WERI-Rb-1 (cell line): ENCODE measurements around the gene MCM3AP.

Source experiments
- DNase-seq: peaks from one replicate; pipeline ENCODE4 v3.0.0-alpha.2; 2020
- H3K27ac ChIP-seq: fragments of 250-450 bp; sonication (Bioruptor Pico); 2 replicates; pipeline ENCODE4 v1.5.1; 2020; ENCODE audit warnings: mild to moderate bottlenecking, moderate library complexity
- H3K27me3 ChIP-seq: fragments of 250-450 bp; sonication (Bioruptor Pico); 2 replicates; pipeline ENCODE4 v1.5.1; 2021; ENCODE audit warnings: mild to moderate bottlenecking, low read depth, moderate library complexity; ENCODE audit not compliant: insufficient read depth, severe bottlenecking
- H3K36me3 ChIP-seq: fragments of 250-450 bp; sonication (Bioruptor Pico); 2 replicates; pipeline ENCODE4 v1.5.1; 2020; ENCODE audit warnings: mild to moderate bottlenecking, moderate library complexity
- H3K4me3 ChIP-seq: 2 replicates; pipeline ENCODE4 v1.5.1; 2011; ENCODE audit warnings: low read depth, mild to moderate bottlenecking, control low read depth, low read length
- H3K9me3 ChIP-seq: fragments of 250-450 bp; sonication (Bioruptor Pico); 2 replicates; pipeline ENCODE4 v1.5.1; 2021; ENCODE audit warnings: mild to moderate bottlenecking, moderate library complexity; ENCODE audit not compliant: severe bottlenecking
- TF ChIP-seq, protein P1 (sequence below): IDR thresholded peaks from 2 replicates; pipeline ENCODE4 v1.5.1; 2011; ENCODE audit warnings: low read depth, mild to moderate bottlenecking, control low read depth, inconsistent platforms, low read length

MCM3AP gene

DNA sequence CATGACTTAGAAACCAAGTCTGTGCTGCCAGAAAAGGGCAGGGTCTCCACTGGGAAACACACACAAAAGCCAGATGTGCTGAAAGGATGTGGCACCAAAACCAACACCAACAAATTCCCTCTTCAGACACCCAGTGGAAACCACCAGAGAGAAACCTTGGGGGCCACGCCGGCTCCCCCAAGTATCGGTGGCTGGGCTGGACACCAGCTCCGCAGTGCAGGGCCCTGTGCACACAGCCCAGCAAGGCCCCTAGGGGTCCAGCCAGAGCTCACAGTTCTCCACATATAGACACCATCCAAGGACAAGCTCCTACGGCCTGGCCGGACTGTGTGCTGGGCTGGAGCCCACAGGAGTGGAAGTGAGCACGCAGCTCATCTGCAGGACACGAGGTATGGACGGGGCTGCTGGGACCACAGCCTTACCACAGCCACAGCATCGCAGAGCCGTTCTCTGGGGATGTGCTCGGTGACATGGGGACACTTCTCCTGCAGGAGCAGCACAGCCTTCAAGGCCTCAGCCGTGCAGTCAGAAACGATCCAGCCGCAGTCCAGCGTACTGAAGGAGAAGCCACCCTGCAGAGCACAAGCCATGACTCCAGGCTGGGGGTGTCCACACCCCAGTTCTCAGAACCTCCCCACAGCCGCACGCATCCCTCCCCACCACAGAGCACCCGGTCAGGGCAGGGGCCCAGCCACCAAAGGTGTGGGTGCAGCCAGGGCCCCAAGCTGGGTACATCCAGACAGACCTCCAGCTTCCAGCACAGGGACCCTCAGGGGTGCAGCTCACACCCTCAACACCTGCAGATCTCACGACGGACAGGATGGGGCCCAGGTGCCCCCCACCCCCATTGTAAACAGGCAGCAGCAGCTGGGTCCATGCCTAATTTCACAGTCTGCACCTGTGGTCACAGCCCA lies 78.1 kb downstream of the MCM3AP start:
- Histone ChIP-seq H3K9me3 (no peaks in the 10 kb centered on the region), H3K27me3 (no peaks in the 10 kb centered on the region), H3K27ac (no peak overlapping the region), H3K36me3 (peaks cover 69% of the 10 kb centered on the region), H3K4me3 (no peak overlapping the region)
- TF ChIP-seq, protein P1, sequence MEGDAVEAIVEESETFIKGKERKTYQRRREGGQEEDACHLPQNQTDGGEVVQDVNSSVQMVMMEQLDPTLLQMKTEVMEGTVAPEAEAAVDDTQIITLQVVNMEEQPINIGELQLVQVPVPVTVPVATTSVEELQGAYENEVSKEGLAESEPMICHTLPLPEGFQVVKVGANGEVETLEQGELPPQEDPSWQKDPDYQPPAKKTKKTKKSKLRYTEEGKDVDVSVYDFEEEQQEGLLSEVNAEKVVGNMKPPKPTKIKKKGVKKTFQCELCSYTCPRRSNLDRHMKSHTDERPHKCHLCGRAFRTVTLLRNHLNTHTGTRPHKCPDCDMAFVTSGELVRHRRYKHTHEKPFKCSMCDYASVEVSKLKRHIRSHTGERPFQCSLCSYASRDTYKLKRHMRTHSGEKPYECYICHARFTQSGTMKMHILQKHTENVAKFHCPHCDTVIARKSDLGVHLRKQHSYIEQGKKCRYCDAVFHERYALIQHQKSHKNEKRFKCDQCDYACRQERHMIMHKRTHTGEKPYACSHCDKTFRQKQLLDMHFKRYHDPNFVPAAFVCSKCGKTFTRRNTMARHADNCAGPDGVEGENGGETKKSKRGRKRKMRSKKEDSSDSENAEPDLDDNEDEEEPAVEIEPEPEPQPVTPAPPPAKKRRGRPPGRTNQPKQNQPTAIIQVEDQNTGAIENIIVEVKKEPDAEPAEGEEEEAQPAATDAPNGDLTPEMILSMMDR, result no peak
- peak; percentile 4 for DNase-seq

DNA sequence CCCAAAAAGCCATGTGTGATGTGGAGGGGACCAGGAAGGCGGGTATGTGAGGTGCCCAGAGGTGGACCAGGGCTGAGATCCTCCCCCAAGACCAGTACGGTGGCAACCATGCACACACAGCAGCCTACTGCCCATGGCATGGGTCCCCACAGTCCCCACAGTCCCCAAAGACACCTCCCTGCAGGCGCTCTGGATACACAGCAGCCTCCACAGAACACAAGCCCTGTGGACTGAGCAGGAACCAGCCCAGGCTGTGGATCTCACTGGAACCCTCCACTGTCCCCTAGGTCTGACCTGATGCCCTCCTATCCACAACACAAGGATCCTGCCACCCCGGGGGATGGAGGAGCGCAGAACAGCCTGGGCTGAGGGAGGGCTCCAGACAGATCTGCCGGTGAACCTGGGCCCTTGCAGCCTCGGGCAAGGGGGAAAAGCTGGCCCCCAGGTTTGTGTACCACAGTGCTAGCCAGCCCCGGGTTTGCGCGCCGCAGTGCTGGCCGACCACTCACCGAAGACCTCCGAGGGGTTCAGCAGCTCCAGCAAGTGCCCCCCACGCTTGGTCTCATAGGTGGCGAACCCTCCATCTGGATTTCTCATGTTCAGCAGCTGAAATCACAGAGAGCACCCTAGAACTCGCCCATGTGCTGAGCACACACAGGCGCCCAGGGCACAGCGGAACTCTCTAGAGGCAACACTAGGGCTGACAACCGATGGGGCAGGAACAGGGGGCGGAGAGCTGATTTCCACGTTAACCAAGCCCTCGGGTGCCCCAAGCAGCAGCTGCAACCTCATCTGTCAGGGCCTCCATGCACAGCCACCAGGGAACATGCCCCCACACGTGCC lies 79.0 kb downstream of the MCM3AP start:
- DNase-seq, result no peak
- H3K27me3 ChIP-seq, result no peaks in the 10 kb centered on the region
- TF ChIP-seq, protein P1, result no peak
- peaks cover 66% of the 10 kb centered on the region for H3K36me3 ChIP-seq
- H3K9me3 ChIP-seq, result no peaks in the 10 kb centered on the region
- no peak overlapping the region for H3K27ac ChIP-seq
- no peak overlapping the region for H3K4me3 ChIP-seq

DNA sequence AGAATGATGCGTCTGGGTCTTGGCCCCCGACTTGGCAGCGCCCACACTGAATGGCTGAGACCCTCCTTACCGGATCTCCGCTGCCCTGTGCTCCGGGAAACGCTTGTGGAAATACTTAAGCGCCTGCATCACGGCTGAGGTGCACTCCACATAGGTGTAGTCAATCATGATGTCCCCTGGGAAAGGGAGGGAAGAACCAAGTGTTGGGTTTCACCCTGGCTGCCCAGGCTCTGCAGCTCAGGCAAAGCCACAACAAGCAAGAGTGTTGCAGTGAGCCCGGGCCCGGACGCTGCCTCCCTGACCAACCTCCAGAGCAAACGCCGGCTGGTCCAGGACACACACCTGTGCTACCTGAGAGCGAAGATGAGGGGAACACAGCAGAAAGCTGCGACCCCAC lies 79.6 kb downstream of the MCM3AP start:
- TF ChIP-seq, protein P1, result no peak
- no peak overlapping the region for H3K4me3 ChIP-seq
- no peaks in the 10 kb centered on the region for H3K9me3 ChIP-seq
- no peaks in the 10 kb centered on the region for H3K27me3 ChIP-seq
- no peak overlapping the region for H3K27ac ChIP-seq
- peaks cover 66% of the 10 kb centered on the region for H3K36me3 ChIP-seq
- DNase-seq, result no peak

DNA sequence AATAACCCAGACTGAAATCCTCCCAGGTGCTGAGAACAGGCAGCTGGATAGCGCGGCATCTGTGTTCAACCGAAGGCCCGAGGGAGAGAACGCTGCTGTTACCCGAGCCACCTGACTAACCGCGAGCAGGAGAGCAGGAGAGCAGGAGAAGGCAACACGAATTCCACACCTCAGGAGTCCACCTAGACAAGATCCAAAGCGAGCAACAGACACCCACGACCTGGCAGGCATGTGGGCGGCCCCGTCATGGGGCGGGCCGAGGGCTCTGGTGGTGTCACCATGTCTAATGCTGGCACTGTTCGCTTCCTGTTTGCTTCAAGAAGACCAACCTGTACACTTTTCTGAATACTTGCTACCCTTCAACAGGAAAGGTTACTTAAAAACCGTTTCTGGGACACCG lies 80.2 kb downstream of the MCM3AP start:
- Histone ChIP-seq H3K36me3 (peaks cover 69% of the 10 kb centered on the region), H3K27ac (no peak overlapping the region), H3K27me3 (no peaks in the 10 kb centered on the region), H3K9me3 (no peaks in the 10 kb centered on the region), H3K4me3 (no peak overlapping the region)
- no peak for DNase-seq
- TF ChIP-seq, protein P1, result no peak

DNA sequence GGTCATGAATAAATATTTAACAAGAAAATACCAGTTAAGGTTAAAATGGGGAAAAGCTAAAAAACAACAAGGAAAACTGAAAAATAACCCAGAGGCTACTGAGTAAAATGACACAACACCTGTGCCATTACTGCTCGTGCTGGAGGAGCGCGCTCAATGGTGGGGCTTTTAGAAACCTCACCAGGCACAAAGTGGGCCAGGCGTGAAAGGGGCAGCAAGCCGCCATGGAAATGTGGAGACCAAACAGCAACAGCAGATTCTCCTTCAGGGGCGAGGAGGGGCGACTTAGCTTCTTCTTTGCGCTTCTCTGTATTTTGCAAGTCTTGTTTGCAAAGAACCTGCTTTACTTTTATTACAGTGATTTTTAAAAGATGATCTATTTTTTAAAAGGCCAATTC lies 82.2 kb downstream of the MCM3AP start:
- no peak overlapping the region for H3K4me3 ChIP-seq
- TF ChIP-seq, protein P1, result no peak
- peaks cover 67% of the 10 kb centered on the region for H3K36me3 ChIP-seq
- no peak for DNase-seq
- no peaks in the 10 kb centered on the region for H3K9me3 ChIP-seq
- H3K27me3 ChIP-seq, result no peaks in the 10 kb centered on the region
- no peak overlapping the region for H3K27ac ChIP-seq
